ENCODE measurements around the gene COX15. TPM values are rescaled to one million over a fixed set of nuclear protein-coding genes. Genes with fewer than 3 reads are reported as not detected.

Gene COX15
- total RNA-seq, 1 experiment from 2014 or later = 50.7 TPM

- Mint-ChIP-seq H3K4me3 (ENCODE audit: unreplicated experiment) (no peak overlapping the region), H3K27ac (ENCODE audit: low read depth, unreplicated experiment) (peak overlapping the region; percentile 85), H3K4me1 (ENCODE audit: insufficient read depth, unreplicated experiment) (peaks cover 40% of the 10 kb centered on the region), H3K9me3 (ENCODE audit: unreplicated experiment) (no peaks in the 10 kb centered on the region), H3K27me3 (ENCODE audit: insufficient read depth, unreplicated experiment) (no peaks in the 10 kb centered on the region), H3K36me3 (ENCODE audit: insufficient read depth, unreplicated experiment) (no peaks in the 10 kb centered on the region)
- BruUV-seq (replicated peaks) = no TSS peak
- TF ChIP-seq CTCF (IDR thresholded peaks at IDR 0.05; ENCODE audit: unreplicated experiment) = no peak
- CTCF ChIA-PET = no interaction called here
- intact Hi-C loops (cut with micrococcal nuclease) = no loop called here
- POLR2A ChIA-PET = interaction anchor here (0.9 to 10.4 kb wide), 8 partner anchors 9 to 155 kb away, joined by 3 to 129 read pairs (median 4); partner anchors contain the start of genes COX15 and CUTC
- peak; percentile 76 for DNase-seq (ENCODE audit: unreplicated experiment)
These were observed 43.9 kb upstream of the COX15 start for GRCh38 chr10:99775850-99776249.

- Mint-ChIP-seq H3K4me3 (ENCODE audit: unreplicated experiment) (no peak overlapping the region), H3K27ac (ENCODE audit: low read depth, unreplicated experiment) (no peak overlapping the region), H3K9me3 (ENCODE audit: unreplicated experiment) (no peaks in the 10 kb centered on the region), H3K27me3 (ENCODE audit: insufficient read depth, unreplicated experiment) (no peaks in the 10 kb centered on the region), H3K4me1 (ENCODE audit: insufficient read depth, unreplicated experiment) (no peaks in the 10 kb centered on the region), H3K36me3 (ENCODE audit: insufficient read depth, unreplicated experiment) (no peaks in the 10 kb centered on the region)
- CTCF ChIA-PET = no interaction called here
- intact Hi-C loops (cut with micrococcal nuclease) = no loop called here
- DNase-seq (ENCODE audit: unreplicated experiment) = no peak
- BruUV-seq (replicated peaks) = no TSS peak
- POLR2A ChIA-PET = interaction anchor here (0.6 to 0.8 kb wide), 2 partner anchors 38 to 149 kb away, joined by 3 to 4 read pairs; partner anchors contain the start of genes COX15 and CUTC
- no peak for TF ChIP-seq CTCF (IDR thresholded peaks at IDR 0.05; ENCODE audit: unreplicated experiment)
These were observed 38.6 kb upstream of the COX15 start for GRCh38 chr10:99770408-99771045.

- BruUV-seq (replicated peaks) = no TSS peak
- no peak for DNase-seq (ENCODE audit: unreplicated experiment)
- Mint-ChIP-seq H3K4me1 (ENCODE audit: insufficient read depth, unreplicated experiment) (no peaks in the 10 kb centered on the region), H3K27ac (ENCODE audit: low read depth, unreplicated experiment) (no peak overlapping the region), H3K36me3 (ENCODE audit: insufficient read depth, unreplicated experiment) (no peaks in the 10 kb centered on the region), H3K9me3 (ENCODE audit: unreplicated experiment) (no peaks in the 10 kb centered on the region), H3K27me3 (ENCODE audit: insufficient read depth, unreplicated experiment) (no peaks in the 10 kb centered on the region), H3K4me3 (ENCODE audit: unreplicated experiment) (no peak overlapping the region)
- ChIA-PET CTCF (interaction anchor here (0.6 kb wide), 1 partner anchor 62 kb away, joined by 3 read pairs; no protein-coding TSS in a partner anchor), POLR2A (interaction anchor here (0.8 kb wide), 1 partner anchor 38 kb away, joined by 4 read pairs; the partner anchor contains the start of genes COX15 and CUTC)
- intact Hi-C loops (cut with micrococcal nuclease) = no loop called here
- TF ChIP-seq CTCF (IDR thresholded peaks at IDR 0.05; ENCODE audit: unreplicated experiment) = no peak
These were observed 37.8 kb upstream of the COX15 start for GRCh38 chr10:99769706-99770105.

- no peaks in the 10 kb centered on the region for H3K4me1 Mint-ChIP-seq (ENCODE audit: insufficient read depth, unreplicated experiment)
- TF ChIP-seq CTCF (IDR thresholded peaks at IDR 0.05; ENCODE audit: unreplicated experiment) = no peak
- no peaks in the 10 kb centered on the region for H3K27me3 Mint-ChIP-seq (ENCODE audit: insufficient read depth, unreplicated experiment)
- ChIA-PET POLR2A (interaction anchor here (1.0 to 1.2 kb wide), 4 partner anchors 9 to 26 kb away, joined by 3 to 5 read pairs (median 3); no protein-coding TSS in a partner anchor), CTCF (interaction anchor here (0.6 to 1.6 kb wide), 3 partner anchors 36 to 1631 kb away, joined by 3 to 5 read pairs (median 3); partner anchors contain the start of genes COX15 and CUTC)
- intact Hi-C loops (cut with micrococcal nuclease) = no loop called here
- no TSS peak for BruUV-seq (replicated peaks)
- no peak overlapping the region for H3K27ac Mint-ChIP-seq (ENCODE audit: low read depth, unreplicated experiment)
- DNase-seq (ENCODE audit: unreplicated experiment) = no peak
- no peaks in the 10 kb centered on the region for H3K36me3 Mint-ChIP-seq (ENCODE audit: insufficient read depth, unreplicated experiment)
- no peak overlapping the region for H3K4me3 Mint-ChIP-seq (ENCODE audit: unreplicated experiment)
- H3K9me3 Mint-ChIP-seq (ENCODE audit: unreplicated experiment) = no peaks in the 10 kb centered on the region
These were observed 36.6 kb upstream of the COX15 start for GRCh38 chr10:99768556-99768955.
